CD4-positive, alpha-beta T cell treated with Interleukin-4 for 1 hour (primary cell): ENCODE measurements around the gene FCN2.

ENCODE experiments used
- DNase-seq, 2 donors: peaks; one replicate each; pipeline ENCODE4 v3.0.0-alpha.2; 2020 to 2022

FCN2 gene

GRCh38 chr9:134935056-134935640 is 54.5 kb downstream of the FCN2 start:
- no peak for DNase-seq

GRCh38 chr9:134935701-134936345 is 55.2 kb downstream of the FCN2 start:
- DNase-seq = no peak

GRCh38 chr9:134936346-134937163 is 55.9 kb downstream of the FCN2 start:
- DNase-seq = peak; percentile 6 to 54
